SK-N-SH treated with all-trans-retinoic acid at 6 μM for 48 hours (cell line): ENCODE results near the gene NPPB.

Experiments
- ATAC-seq: fragments of 200-7000 bp; cut with Tn5 transposase; 3 replicates; pipeline ENCODE4 v1.9.1; 2020; ENCODE audit warnings: mild to moderate bottlenecking, moderate library complexity
- ARNTL ChIP-seq: fragments of 450-650 bp; formaldehyde crosslinking; IDR thresholded peaks from 2 replicates; pipeline ENCODE4 v1.5.0; 2020; ENCODE audit warnings: low read depth, mild to moderate bottlenecking, moderate library complexity, borderline replicate concordance
- BACH2 ChIP-seq: fragments of 250-450 bp; sonication (Bioruptor Pico); IDR thresholded peaks from 2 replicates; pipeline ENCODE4 v1.9.0; 2021; ENCODE audit warnings: mild to moderate bottlenecking, borderline replicate concordance
- CREB5 ChIP-seq: fragments of 250-450 bp; sonication (Bioruptor Pico); IDR thresholded peaks from 2 replicates; pipeline ENCODE4 v1.5.1; 2020; ENCODE audit warnings: low read depth, mild to moderate bottlenecking, moderate library complexity
- CSDC2 ChIP-seq: fragments of 250-450 bp; sonication (Bioruptor Pico); IDR thresholded peaks from 2 replicates; pipeline ENCODE4 v1.5.0; 2020; ENCODE audit warnings: mild to moderate bottlenecking, moderate library complexity
- CSRNP3 ChIP-seq: fragments of 250-450 bp; sonication (Bioruptor Pico); IDR thresholded peaks from 2 replicates; pipeline ENCODE4 v1.5.1; 2021; ENCODE audit warnings: mild to moderate bottlenecking, moderate library complexity
- ESRRG ChIP-seq: fragments of 250-450 bp; sonication (Bioruptor Pico); IDR thresholded peaks from 2 replicates; pipeline ENCODE4 v1.6.1; 2021; ENCODE audit warnings: mild to moderate bottlenecking
- GLIS3 ChIP-seq: fragments of 250-450 bp; sonication (Bioruptor Pico); IDR thresholded peaks from 2 replicates; pipeline ENCODE4 v1.5.0; 2020; ENCODE audit warnings: mild to moderate bottlenecking, moderate library complexity
- ISL1 ChIP-seq: fragments of 250-450 bp; sonication (Bioruptor Pico); IDR thresholded peaks from 2 replicates; pipeline ENCODE4 v2.1.2; 2022; ENCODE audit warnings: mild to moderate bottlenecking, moderate library complexity
- OSR1 ChIP-seq: fragments of 250-450 bp; sonication (Bioruptor Pico); IDR thresholded peaks from 2 replicates; pipeline ENCODE4 v1.8.0; 2022; ENCODE audit warnings: moderate library complexity, mild to moderate bottlenecking, inconsistent platforms
- PATZ1 ChIP-seq: fragments of 250-450 bp; sonication (Bioruptor Pico); IDR thresholded peaks from 2 replicates; pipeline ENCODE4 v1.8.0; 2020; ENCODE audit warnings: mild to moderate bottlenecking, moderate library complexity, borderline replicate concordance
- PPARA ChIP-seq: fragments of 250-450 bp; sonication (Bioruptor Pico); IDR thresholded peaks from 2 replicates; pipeline ENCODE4 v1.5.0; 2020; ENCODE audit warnings: mild to moderate bottlenecking, borderline replicate concordance
- RARB ChIP-seq: fragments of 250-450 bp; sonication (Bioruptor Pico); IDR thresholded peaks from 2 replicates; pipeline ENCODE4 v1.8.0; 2021; ENCODE audit warnings: mild to moderate bottlenecking, moderate library complexity
- SNAI2 ChIP-seq: fragments of 250-450 bp; sonication (Bioruptor Pico); IDR thresholded peaks from 2 replicates; pipeline ENCODE4 v1.5.0; 2020; ENCODE audit warnings: mild to moderate bottlenecking, moderate library complexity
- TCF4 ChIP-seq: fragments of 250-450 bp; sonication (Bioruptor Pico); IDR thresholded peaks from 2 replicates; pipeline ENCODE4 v1.8.0; 2021; ENCODE audit warnings: mild to moderate bottlenecking, moderate library complexity, borderline replicate concordance
- TOX ChIP-seq: fragments of 250-450 bp; sonication (Bioruptor Pico); IDR thresholded peaks from 2 replicates; pipeline ENCODE4 v1.8.0; 2021; ENCODE audit warnings: mild to moderate bottlenecking, moderate library complexity, borderline replicate concordance
- TSHZ2 ChIP-seq: fragments of 250-450 bp; sonication (Bioruptor Pico); IDR thresholded peaks from 2 replicates; pipeline ENCODE4 v1.5.0; 2020; ENCODE audit warnings: mild to moderate bottlenecking, moderate library complexity
- ZC3H10 ChIP-seq: fragments of 250-450 bp; sonication (Bioruptor Pico); IDR thresholded peaks from 2 replicates; pipeline ENCODE4 v1.5.1; 2021; ENCODE audit warnings: mild to moderate bottlenecking, moderate library complexity
- ZFP3 ChIP-seq: fragments of 250-450 bp; sonication (Bioruptor Pico); IDR thresholded peaks from 2 replicates; pipeline ENCODE4 v1.5.0; 2020; ENCODE audit warnings: mild to moderate bottlenecking, moderate library complexity
- ZFP30 ChIP-seq: fragments of 450-650 bp; formaldehyde crosslinking; IDR thresholded peaks from 2 replicates; pipeline ENCODE4 v1.5.0; 2022; ENCODE audit warnings: mild to moderate bottlenecking, moderate library complexity
- ZNF565 ChIP-seq: fragments of 450-650 bp; formaldehyde crosslinking; conservative IDR thresholded peaks from 2 replicates; pipeline ENCODE4 v1.5.0; 2020; ENCODE audit warnings: low read depth, mild to moderate bottlenecking, moderate library complexity
- ZNF70 ChIP-seq: fragments of 450-650 bp; formaldehyde crosslinking; IDR thresholded peaks from 2 replicates; pipeline ENCODE4 v1.5.0; 2020; ENCODE audit warnings: mild to moderate bottlenecking, moderate library complexity
- ZNF8 ChIP-seq: fragments of 450-650 bp; formaldehyde crosslinking; IDR thresholded peaks from 2 replicates; pipeline ENCODE4 v1.5.0; 2020; ENCODE audit warnings: mild to moderate bottlenecking, moderate library complexity
- TF ChIP-seq, protein P1 (sequence below): fragments of 250-450 bp; sonication (Bioruptor Pico); IDR thresholded peaks from 2 replicates; pipeline ENCODE4 v1.8.0; 2021; ENCODE audit warnings: low read depth, mild to moderate bottlenecking, moderate library complexity, borderline replicate concordance

NPPB gene

GRCh38 chr1:11878081-11878890 lies 19.5 kb upstream of the NPPB start:
- TF ChIP-seq ISL1 (CRISPR knock-in tag) (no peak), ZC3H10 (CRISPR knock-in tag) (no peak), ZNF8 (CRISPR knock-in tag) (no peak), ZNF565 (no peak), TSHZ2 (CRISPR knock-in tag) (no peak), CREB5 (CRISPR knock-in tag) (no peak), CSDC2 (CRISPR knock-in tag) (no peak), GLIS3 (CRISPR knock-in tag) (no peak), PPARA (CRISPR knock-in tag) (no peak), BACH2 (no peak), TCF4 (CRISPR knock-in tag) (no peak), OSR1 (CRISPR knock-in tag) (no peak), ZFP3 (CRISPR knock-in tag) (no peak), PATZ1 (CRISPR knock-in tag) (no peak)
- TF ChIP-seq, protein P1, sequence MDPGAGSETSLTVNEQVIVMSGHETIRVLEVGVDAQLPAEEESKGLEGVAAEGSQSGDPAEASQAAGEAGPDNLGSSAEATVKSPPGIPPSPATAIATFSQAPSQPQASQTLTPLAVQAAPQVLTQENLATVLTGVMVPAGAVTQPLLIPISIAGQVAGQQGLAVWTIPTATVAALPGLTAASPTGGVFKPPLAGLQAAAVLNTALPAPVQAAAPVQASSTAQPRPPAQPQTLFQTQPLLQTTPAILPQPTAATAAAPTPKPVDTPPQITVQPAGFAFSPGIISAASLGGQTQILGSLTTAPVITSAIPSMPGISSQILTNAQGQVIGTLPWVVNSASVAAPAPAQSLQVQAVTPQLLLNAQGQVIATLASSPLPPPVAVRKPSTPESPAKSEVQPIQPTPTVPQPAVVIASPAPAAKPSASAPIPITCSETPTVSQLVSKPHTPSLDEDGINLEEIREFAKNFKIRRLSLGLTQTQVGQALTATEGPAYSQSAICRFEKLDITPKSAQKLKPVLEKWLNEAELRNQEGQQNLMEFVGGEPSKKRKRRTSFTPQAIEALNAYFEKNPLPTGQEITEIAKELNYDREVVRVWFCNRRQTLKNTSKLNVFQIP (CRISPR knock-in tag) = no peak
- TF ChIP-seq, all 23 proteins: peak for 0
- ATAC-seq = no peak

GRCh38 chr1:11877074-11877473 lies 18.3 kb upstream of the NPPB start:
- TF ChIP-seq CSRNP3 (CRISPR knock-in tag) = no peak
- TF ChIP-seq RARB (CRISPR knock-in tag) = no peak
- TF ChIP-seq, protein P1 (CRISPR knock-in tag) = no peak
- no peak for TF ChIP-seq SNAI2 (CRISPR knock-in tag)
- TF ChIP-seq ARNTL (CRISPR knock-in tag) = no peak
- no peak for TF ChIP-seq ZNF8 (CRISPR knock-in tag)
- no peak for TF ChIP-seq TOX (CRISPR knock-in tag)
- TF ChIP-seq TCF4 (CRISPR knock-in tag) = no peak
- TF ChIP-seq TSHZ2 (CRISPR knock-in tag) = no peak
- TF ChIP-seq ESRRG (CRISPR knock-in tag) = no peak
- no peak for TF ChIP-seq CSDC2 (CRISPR knock-in tag)
- TF ChIP-seq ZFP3 (CRISPR knock-in tag) = no peak
- no peak for TF ChIP-seq BACH2
- TF ChIP-seq OSR1 (CRISPR knock-in tag) = no peak
- no peak for TF ChIP-seq ZFP30
- no peak for TF ChIP-seq ZNF70 (CRISPR knock-in tag)
- TF ChIP-seq, all 23 proteins: peak for 0
- ATAC-seq = no peak
